Ramos (cell line): ENCODE measurements around the gene OGFRL1.

Experiments used
- in situ Hi-C: fragments of 300-500 bp; cut with MboI; formaldehyde crosslinking; loops from one replicate; pipeline ENCODE4 v1.14.3; 2022; ENCODE audit warnings: low sequenced_read_pairs; ENCODE audit not compliant: unreplicated experiment

Gene OGFRL1

DNA sequence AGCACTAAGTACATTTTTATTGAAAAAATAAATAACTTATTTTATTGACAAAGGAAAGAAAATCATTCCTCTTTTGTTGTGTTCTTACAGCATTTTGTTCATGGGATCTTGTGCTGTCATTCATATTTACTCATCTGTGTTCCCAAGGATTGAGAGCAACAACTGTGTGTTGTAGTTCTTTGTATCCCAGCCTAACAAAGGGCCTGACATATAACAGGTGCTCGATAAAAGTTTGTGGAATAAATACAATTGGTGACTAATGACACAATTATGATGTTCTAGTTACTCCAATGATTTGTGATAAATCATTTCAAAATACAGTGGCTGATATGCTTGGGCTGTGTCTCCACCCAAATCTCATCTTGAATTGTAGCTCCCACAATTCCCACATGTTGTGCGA lies 7.9 kb upstream of the OGFRL1 start:
- in situ Hi-C loops, result no loop called here

DNA sequence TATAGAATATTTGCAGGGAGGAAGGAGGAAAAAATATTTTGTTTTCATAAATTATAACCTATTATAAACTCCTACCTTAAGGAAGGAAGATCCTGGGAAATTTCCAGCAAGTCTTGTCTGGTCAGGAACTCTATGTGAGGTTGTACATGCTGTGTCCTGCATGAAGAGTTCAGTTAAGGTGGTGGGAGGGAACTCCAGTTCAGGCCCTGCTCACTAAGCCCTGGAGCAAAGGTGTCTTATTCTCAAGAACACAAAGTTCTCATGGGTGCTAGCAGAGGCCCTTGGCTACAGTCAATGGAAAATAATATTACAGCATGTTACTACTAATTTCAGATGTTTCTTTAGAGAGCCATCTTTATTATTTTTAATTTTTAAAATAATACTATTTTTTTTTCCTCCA lies 3.8 kb upstream of the OGFRL1 start:
- in situ Hi-C loops, result no loop called here

DNA sequence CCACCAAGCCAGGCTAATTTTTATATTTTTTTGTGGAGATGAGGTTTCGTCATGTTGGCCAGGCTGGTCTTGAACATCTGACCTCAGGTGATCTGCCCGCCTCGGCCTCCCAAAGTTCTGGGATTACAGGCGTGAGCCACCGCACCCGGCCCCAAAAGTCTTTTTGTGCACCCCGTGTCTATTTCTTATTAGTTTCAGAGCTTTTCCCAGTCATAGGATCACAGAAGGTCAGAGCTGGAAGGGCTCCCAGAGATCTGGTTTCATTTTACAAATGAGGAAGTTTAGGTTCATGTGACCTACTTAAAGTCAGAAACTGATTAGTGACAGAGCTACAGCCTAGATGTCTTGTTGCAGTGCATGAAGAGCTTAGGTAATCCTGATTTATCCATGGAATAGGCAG lies 1.6 kb upstream of the OGFRL1 start:
- in situ Hi-C loops, result no loop called here

DNA sequence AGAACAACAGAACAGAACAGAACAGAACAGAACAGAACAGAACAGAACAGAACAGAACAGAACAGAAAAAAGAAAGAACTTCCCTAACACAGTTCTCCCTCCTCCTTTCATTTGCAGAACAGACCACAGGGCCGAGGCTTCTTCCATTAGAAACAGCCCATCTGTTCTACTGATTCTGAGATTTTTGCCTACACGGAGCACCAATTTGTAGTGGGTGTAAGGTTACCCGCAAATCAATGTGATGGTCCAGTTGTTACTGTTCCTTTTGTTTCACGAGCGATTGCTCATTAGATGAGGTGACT lies 734 bp upstream of the OGFRL1 start:
- in situ Hi-C loops, result no loop called here

DNA sequence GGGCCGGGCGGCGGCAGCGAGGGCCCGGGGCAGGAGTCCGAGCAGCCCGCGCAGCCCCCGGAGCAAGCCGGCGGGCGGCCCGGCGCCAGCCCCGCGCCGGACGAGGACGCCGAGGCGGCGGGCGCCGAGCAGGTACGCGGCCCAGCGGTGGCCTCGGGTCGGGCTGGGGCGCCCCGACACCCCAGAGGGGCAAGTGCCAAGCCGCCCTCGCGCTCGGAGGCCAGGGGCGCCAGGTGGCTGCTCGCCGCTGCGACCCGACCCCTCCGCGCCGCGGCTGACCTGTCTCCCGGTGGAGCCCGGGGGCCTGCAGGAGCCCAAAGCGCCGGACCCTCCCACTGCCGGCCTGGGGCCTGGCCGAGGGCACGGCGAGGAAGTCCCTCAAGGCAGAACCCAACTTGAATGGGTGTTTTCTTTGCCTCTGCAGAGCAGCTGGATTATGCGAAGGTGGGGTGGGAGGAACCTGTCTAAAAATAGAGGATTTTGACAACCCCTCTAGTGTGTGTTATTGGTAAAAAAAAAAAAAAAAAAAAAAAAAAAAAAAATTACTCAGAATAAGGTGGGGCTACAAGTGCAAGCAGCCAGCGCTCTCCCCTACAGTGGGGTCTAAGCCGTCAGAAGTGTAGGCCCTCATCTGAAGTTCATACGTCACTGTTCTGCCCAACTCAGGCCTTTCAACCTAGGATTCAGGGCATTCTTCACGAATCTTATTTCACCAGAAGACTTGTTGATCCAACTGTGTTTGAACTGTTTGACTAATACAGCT lies 609 bp downstream of the OGFRL1 start:
- in situ Hi-C loops, result no loop called here

DNA sequence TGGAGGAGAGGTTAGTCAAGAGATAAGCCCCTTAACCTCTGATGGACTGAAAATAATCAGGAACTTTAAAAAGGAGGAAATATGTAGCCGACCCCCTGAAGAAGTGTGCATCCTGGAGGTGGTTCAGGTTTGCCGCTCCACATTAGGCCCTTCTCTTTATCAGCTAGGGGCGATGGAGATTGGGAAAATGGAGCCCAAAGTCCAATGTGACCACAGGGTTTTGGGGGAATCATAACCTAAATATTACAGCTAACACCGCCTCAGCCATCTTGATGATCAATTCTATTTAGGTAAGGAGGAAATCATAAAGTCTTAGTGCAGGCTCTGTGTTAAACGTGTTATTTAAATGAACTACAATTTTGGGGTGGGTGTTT lies 1.2 kb downstream of the OGFRL1 start:
- in situ Hi-C loops, result no loop called here

DNA sequence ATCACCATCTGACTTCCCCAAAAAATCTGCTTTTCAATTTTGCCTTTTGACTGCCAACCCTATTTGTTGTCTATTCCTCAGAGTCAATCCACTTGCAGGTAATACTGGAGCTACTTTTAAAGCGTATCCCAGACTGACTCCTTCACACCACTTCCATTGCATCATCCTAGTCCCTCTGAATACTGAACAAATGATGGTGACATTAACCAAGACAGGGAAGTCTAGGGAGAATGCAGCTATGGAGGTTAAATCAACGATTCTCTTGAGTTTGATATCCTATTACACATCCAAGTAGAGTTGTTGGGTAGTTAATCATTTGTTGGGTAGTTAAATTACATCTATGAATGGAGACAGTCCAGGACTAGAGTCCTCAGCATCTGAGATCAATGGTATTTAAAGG lies 2.0 kb downstream of the OGFRL1 start:
- in situ Hi-C loops, result no loop called here

DNA sequence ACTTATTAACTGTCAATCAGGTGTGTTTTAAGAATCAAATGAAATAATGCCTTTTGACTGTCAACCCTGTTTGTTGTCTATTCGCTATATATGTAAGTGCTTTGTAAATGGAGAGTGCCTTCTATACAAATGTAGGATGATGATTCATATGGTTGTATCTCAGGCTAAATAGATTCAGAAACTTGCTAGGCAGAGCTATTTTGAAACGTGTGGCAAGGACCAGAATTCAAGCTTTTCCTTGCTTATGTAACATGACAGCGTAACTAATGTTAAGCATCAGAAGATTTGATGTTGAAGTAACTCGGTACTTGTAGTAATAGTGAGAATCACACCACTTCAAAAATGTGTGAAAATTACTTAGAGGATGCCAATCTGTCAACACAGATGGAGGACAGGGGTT lies 3.4 kb downstream of the OGFRL1 start:
- in situ Hi-C loops, result no loop called here

DNA sequence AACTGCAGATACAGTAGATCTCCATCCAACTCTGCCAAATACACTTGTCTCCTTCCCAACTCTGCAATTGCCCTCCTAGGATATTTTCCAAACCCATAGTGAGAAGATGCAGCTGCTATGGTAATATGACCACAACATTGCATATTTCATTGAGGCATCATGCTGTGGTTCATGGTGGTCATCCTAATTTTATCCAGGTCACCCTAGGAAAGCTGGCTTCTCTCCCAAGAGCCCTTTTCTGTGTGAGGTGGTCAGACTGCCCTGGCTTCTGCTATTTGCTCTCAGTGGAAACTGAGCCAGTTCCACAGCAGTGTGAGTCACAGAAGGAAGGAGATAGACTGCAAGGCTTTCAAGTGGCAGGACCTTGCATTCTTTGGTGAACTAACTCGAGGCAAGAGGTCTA lies 5.5 kb downstream of the OGFRL1 start:
- in situ Hi-C loops, result no loop called here

DNA sequence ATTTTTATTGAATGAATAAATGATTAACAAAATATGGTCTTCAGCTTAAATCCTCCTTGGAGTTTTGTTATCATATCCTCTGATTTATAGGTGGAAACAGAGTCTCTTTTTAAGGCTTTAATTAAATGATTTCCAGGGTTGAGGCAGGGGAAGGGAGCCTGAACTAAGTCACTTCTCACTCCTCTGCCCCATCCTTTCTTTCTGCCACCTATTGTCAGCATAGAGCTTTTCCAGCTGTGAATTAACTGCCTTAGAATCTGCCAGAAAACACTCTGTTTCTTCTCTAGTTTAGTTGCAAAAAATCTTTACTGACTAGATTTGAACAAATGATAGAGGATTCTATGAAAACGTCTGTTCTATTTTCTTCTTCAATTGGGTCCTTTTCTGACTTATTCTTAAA lies 9.8 kb downstream of the OGFRL1 start:
- in situ Hi-C loops, result no loop called here

DNA sequence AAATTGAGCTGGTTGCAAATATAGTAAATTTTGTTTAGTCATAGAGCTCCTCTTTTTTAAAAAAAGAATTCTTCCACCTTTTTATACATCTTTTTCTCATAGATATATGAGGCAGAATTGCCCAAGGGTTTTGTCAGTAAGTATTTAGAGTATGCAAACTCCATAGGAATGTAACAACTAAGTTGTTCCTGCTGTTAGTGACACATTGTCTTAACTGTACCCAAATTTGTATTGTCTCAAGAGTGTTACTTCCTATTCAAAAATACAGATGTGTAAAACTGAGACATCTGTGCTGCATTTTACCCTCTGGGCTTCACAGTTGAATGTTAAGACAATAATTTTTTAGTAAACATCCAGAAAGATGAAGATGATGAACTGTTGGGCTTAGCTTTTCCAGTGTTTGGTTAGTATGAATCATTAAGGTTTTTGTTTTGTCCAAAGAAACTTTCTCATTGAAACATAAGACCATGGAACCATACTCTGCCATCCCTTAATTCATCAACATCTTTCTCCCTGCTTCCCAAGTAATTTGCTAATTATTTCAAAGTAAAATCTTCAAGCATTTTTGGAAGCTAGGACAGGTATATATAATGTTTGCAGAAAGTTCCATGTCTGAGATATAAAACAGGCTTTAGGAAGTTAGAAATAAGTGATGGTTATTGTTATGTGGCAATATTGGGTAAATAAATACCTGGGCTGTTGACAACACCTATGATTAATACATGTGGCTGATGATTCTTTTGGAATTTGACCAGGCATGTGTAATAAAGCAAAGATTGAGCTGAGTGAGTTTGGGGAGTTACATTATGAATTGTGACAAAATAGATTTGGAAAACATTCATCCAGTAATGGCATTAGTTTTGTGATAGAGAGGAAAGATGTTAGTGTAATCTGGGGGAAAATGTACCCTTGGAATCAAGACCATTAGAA lies 11.2 kb downstream of the OGFRL1 start:
- in situ Hi-C loops, result no loop called here

DNA sequence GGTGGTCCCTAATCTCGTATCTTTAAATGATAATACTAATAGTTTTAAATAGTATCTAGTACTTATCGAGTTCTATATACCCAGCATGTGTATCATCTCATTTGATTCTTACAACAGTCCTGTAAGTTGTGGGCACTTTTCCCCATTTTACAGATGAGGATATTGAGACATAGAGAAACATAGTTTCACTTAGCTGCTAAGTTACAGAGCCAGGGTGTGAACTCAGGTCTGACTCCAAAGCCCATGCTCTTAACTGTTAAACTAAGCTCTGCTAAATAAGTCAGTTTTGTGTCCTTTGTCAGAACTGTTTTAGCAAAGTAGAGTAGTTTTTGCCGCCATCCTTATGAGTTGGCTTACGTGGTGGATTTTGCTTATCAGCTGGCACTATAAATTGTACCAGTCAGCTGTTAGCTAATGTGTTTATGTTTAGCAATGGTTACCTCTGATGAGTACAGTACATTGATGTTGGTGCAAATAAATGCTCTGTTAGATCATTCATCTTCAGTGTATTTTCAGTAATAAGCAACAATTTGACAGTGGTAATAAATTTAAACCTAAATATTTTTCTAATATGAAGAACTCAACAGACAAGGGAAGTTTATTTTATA lies 12.1 kb downstream of the OGFRL1 start:
- in situ Hi-C loops, result no loop called here

DNA sequence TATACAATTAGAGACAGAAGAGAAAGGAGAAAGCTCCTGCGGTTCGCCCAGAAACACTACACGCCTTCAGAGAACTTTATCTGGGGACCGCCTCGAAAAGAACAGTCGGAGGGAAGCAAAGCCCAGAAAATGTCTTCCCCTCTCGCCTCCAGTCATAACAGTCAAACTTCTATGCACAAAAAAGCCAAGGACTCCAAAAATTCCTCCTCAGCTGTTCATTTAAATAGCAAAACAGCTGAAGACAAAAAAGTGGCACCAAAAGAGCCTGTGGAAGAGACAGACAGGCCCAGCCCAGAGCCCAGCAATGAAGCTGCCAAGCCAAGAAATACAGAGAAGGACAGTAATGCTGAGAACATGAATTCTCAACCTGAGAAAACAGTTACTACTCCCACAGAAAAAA lies 12.9 kb downstream of the OGFRL1 start:
- in situ Hi-C loops, result no loop called here

DNA sequence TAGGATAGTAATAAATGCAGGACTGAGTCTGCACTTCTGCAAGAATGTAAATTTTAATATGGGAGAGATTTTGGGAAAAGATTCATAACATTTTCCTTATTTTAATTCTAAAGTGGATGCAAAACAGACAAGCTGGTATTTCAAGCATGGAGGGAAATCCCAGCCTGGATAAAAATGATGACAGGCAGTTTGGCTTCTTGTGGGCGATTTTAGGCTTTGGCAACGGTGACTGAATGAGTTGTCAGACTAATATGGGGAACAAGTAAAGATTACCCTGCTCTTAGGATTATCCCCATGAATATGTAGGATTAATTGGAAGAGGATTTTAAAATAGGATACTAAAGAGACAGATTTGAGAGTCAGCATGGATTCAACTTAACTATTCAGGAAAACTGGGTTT lies 21.0 kb downstream of the OGFRL1 start:
- in situ Hi-C loops, result no loop called here

DNA sequence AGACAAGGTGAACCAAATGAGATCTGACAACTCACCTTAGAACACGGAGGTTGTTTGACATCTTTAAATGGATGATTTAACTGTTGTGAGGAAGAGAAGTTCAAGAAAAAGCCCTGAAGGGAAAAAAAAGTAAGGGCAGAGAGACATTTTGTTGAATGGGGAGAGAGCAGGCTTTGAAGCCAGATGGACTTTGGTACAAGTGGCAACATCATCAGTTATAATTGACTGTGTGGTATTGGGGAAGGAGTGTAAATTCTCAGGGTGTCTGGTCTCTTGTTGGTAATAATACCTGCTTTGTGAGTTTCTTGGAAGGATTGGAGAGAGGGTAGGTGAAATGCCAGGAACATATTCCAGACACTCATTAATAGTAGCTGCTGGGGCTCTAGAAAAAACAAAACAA lies 21.6 kb downstream of the OGFRL1 start:
- in situ Hi-C loops, result no loop called here

DNA sequence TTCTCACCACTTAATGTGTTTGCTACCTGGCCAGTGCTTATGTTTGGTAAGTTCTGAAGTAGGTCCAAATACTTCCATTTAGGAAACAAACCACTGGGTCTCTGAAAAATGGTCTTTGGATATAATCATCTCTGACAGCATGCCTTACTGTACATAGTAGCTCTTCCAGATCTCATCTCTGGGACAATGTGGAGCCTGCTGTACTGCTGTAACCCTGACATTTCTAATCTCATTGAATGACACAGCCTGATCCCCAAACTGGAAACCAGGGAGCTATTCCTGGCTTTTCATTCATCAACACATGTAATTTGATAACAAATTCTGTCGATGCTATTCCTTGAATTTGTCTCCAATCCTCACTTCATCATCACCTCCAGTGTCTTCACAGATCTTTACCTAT lies 23.5 kb downstream of the OGFRL1 start:
- in situ Hi-C loops, result no loop called here

DNA sequence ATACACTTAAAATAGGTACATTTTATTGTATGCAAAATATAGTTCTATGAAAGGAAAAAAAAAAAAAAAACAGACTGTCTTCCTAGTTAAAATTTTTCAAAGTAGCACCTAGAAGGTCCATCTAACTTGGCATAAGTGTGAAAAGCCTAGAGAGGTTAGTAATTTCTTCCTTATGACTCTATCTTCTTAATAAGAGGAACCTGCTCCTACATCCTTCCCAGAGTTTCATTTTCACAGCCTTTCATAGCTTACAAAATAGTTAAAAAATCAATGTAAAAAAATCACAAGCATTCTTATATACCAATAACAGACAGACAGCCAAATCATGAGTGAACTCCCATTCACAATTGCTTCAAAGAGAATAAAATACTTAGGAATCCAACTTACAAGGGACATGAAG lies 28.8 kb downstream of the OGFRL1 start:
- in situ Hi-C loops, result no loop called here

DNA sequence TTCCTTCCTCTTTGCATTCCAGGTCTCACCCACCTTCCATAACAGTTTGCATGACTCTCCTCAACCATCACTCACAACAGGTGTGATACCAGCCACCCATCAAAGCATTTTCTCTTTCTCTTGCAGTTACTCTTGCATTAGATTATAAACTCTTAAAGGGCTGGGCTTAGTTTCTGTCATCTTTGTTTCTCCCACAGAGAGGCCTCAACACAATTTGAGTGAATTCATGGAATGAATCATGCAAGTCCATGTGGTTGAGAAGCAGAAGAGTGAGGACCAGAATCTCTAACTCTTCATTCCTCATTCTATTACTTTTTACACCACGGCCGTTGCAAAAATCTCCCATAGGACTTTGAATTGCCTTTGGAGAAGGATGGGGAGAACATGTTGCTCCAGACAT lies 31.4 kb downstream of the OGFRL1 start:
- in situ Hi-C loops, result no loop called here

DNA sequence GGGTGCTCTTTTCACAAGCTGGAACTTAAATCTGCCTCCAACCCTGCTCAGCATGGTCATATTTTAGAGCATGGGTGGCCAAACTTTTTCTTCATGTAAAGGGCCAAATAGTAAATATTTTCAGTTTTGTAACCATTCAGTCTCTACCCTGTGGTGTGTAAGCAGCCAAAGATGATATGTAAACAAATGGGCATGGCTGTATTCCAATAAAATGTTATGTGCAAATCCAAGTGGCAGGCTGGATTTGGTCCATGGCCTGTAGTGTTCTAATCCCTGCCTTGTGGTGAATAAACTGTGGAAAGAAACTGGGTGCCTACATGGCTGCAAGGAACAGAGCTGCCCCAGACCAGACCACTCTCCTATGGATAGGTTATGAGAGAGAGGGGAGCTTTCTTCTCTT lies 32.7 kb downstream of the OGFRL1 start:
- in situ Hi-C loops, result no loop called here

DNA sequence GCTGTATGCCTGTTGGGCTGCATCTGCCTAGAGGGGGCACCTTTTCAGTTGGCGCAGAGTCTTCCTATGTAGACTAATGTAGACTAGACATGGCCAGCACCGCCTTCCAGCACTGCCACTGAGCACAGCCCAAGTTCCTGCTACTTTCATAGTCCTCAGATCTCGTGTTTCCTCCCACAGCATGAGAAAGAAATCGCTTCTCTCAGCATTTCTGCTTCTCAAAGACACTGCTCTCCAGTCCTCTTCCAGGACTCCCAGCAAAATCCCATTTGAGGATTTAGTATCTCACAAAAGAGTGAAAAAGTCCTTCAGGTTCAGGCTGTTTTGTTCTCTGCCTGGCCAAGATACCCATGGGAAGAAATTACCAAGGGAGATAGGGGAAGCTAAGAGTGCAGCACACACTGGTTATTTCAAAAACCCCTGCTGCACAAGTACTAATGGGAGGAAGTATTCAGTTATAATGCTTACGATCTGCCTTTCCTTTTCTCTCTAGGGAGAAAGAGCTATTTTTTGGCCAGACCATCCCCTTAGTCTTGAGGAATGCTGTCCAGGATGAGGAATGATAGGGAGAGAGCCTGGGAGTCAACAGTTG lies 35.7 kb downstream of the OGFRL1 start:
- in situ Hi-C loops, result no loop called here

DNA sequence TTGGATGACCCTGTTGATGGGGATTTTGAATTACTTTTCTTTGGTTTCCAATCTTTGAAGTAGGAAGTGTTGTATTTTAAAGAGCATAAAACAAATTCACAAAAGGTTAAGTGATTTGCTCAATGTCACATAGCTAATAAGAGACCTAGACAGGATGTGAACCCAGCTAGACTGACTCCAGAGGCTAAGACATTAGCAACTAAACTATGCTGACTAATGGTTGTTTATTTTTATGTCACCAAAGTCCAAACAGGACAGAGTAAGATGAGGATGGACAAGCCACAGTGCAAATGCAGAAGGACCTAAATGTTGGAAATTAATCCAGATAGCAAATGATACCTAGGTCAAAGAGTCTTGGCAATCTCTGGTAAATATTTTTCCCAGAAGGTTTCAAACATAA lies 38.0 kb downstream of the OGFRL1 start:
- in situ Hi-C loops, result no loop called here
